ENCODE data around the gene DNAL4. TPM values are rescaled to one million over a fixed set of nuclear protein-coding genes. Genes with fewer than 3 reads are reported as not detected.
A peak's percentile ranks its signal among the peaks of the same experiment; 100 is the strongest.

DNAL4 gene
- total RNA-seq, 1 experiment from 2014 or later: 8.3 TPM

- Mint-ChIP-seq H3K9me3 (no peaks in the 10 kb centered on the region), H3K27ac (peak overlapping the region in 1 of 3 experiments; percentile 75; a peak in 1 of 7 replicates), H3K4me1 (peaks cover 23 to 25% of the 10 kb centered on the region in 2 experiments), H3K4me3 (peak overlapping the region; percentile 61 to 83), H3K36me3 (ENCODE audit: insufficient read depth in 1 of 3, low read depth in 3 of 3) (peaks cover 0 to 15% (median 5%) of the 10 kb centered on the region in 3 experiments; a peak in 4 of 7 replicates), H3K27me3 (ENCODE audit: low read depth) (peaks cover 5% of the 10 kb centered on the region)
- H2AFZ ChIP-seq (ENCODE audit: low read length): no peak overlapping the region
- H4K8ac ChIP-seq (replicated peaks; ENCODE audit: insufficient read length, low read depth, low read length): no peak overlapping the region
- H3K56ac ChIP-seq (ENCODE audit: insufficient read length, low read depth, low read length): no peak overlapping the region
- WGBS (ENCODE audit: extremely low coverage, insufficient read length, low lambda C conversion rate): no CpG with 5 or more reads among the region's 12 CpGs
- H2BK15ac ChIP-seq (ENCODE audit: low read depth, low read length): no peak overlapping the region
- no peak overlapping the region for H3K27ac ChIP-seq (ENCODE audit: insufficient read length, low read depth, low read length)
- H3K18ac ChIP-seq (ENCODE audit: insufficient read length, low read depth, low read length): peak overlapping the region; percentile 27
- DNase-seq: peak; percentile 76
- H3K27me3 ChIP-seq (ENCODE audit: insufficient read depth, low read length): no peaks in the 10 kb centered on the region; the same call in 1 of the 2 replicates
- no peaks in the 10 kb centered on the region for H3K79me1 ChIP-seq (ENCODE audit: insufficient read depth, low read depth, low read length, poor library complexity, severe bottlenecking)
- H4K91ac ChIP-seq (ENCODE audit: insufficient read length, low read depth, low read length): no peak overlapping the region
- H3K9ac ChIP-seq (ENCODE audit: extremely low read depth, insufficient read length, low read length): no peak overlapping the region
- H2AK5ac ChIP-seq (ENCODE audit: insufficient read length, low read length): no peak overlapping the region
- H2BK12ac ChIP-seq (ENCODE audit: insufficient read length, low read depth, low read length): no peak overlapping the region
- H2BK5ac ChIP-seq (ENCODE audit: insufficient read length, low read length): no peak overlapping the region
- no peak for TF ChIP-seq CTCF (conservative IDR thresholded peaks at IDR 0.05)
- H2BK20ac ChIP-seq (ENCODE audit: low read depth, low read length, poor library complexity, severe bottlenecking): no peak overlapping the region
- H3K23me2 ChIP-seq (ENCODE audit: insufficient read length, low read depth, low read length, poor library complexity, severe bottlenecking): peaks cover 9% of the 10 kb centered on the region
- no peaks in the 10 kb centered on the region for H3K79me2 ChIP-seq (ENCODE audit: insufficient read depth, low read length)
- H3T11ph ChIP-seq (ENCODE audit: low read length): no peak overlapping the region
- no peak overlapping the region for H4K5ac ChIP-seq (ENCODE audit: insufficient read length, low read depth, low read length)
- H3K9me3 ChIP-seq (ENCODE audit: control insufficient read depth, low read depth, low read length): no peaks in the 10 kb centered on the region
- peak overlapping the region; percentile 57 for H3K4me2 ChIP-seq (ENCODE audit: insufficient read depth, insufficient read length, low read length)
- no peaks in the 10 kb centered on the region for H4K20me1 ChIP-seq (ENCODE audit: control insufficient read depth, insufficient read depth, insufficient read length)
- no peak overlapping the region for H2BK120ac ChIP-seq (ENCODE audit: low read depth, low read length, poor library complexity, severe bottlenecking)
- peaks cover 5% of the 10 kb centered on the region; the same call in 1 of the 2 replicates for H3K4me1 ChIP-seq (ENCODE audit: insufficient read depth, low read length)
- H3K14ac ChIP-seq (ENCODE audit: insufficient read depth, low read length): peak overlapping the region; percentile 54; the same call in 1 of the 2 replicates
- no peak overlapping the region for H3K23ac ChIP-seq (ENCODE audit: insufficient read length, low read depth, low read length)
- no peak overlapping the region for H3K4ac ChIP-seq (ENCODE audit: low read depth, low read length)
Observed at GRCh38 chr22:38753948-38754750, 39.8 kb downstream of the DNAL4 start.
